H1 (cell line): Measurements from ENCODE around the gene TACR2. TPM values are rescaled to one million over a fixed set of nuclear protein-coding genes. Genes with fewer than 3 reads are reported as not detected.

Experiments used
- CHD7 ChIP-seq: fragments of 300-600 bp; sonication (generic); IDR thresholded peaks from 2 replicates; pipeline ENCODE4 v1.7.1; 2012; ENCODE audit warnings: low read length, moderate library complexity, mild to moderate bottlenecking, inconsistent platforms; ENCODE audit not compliant: insufficient replicate concordance
- GABPA ChIP-seq: IDR thresholded peaks from 2 replicates; pipeline ENCODE4 v1.6.1; 2011; ENCODE audit warnings: mild to moderate bottlenecking, low read length, moderate library complexity, borderline replicate concordance; ENCODE audit not compliant: insufficient read depth
- POLR2AphosphoS5 ChIP-seq: IDR thresholded peaks from 2 replicates; pipeline ENCODE4 v1.6.1; 2011; ENCODE audit warnings: low read depth, low read length
- SIN3A ChIP-seq, 2 experiments: IDR thresholded peaks in 1 of 2; conservative IDR thresholded peaks in 1 of 2; 2 replicates each; pipeline ENCODE4 v1.6.1; 2011 to 2012; ENCODE audit warnings: low read length in 2 of 2, improper control_type of control experiment in 1 of 2, low read depth in 1 of 2, mild to moderate bottlenecking in 1 of 2
- SP1 ChIP-seq: IDR thresholded peaks from 2 replicates; pipeline ENCODE4 v1.6.1; 2011; ENCODE audit warnings: low read depth, low read length
- TAF1 ChIP-seq: IDR thresholded peaks from 2 replicates; pipeline ENCODE4 v1.6.1; 2011; ENCODE audit warnings: mild to moderate bottlenecking, low read depth, low read length
- TEAD4 ChIP-seq: IDR thresholded peaks from 2 replicates; pipeline ENCODE4 v1.6.1; 2012; ENCODE audit warnings: low read depth, low read length, inconsistent platforms, mixed read lengths
- polyA plus RNA-seq, 7 experiments: library from polyadenylated mRNA; depleted of rRNA in 3 of 7; stranded (reverse) in 5 of 7; unstranded in 2 of 7; fragments of >200 nt in 5 of 7; fragments of 200-250 nt in 2 of 7; gene quantifications; 1 replicate in 5 of 7; 2 replicates in 1 of 7; 4 replicates in 1 of 7; pipeline versions ENCODE4 v1.2.1 to v1.2.3, GENCODE V29; 2011 to 2013; ENCODE audit warnings: missing spikeins in 2 of 7, mixed read lengths in 2 of 7
- total RNA-seq: library from RNA; stranded (reverse); fragmentation: NEBNext Ultra II Directional; extraction: Animal tissue kit (Norgen Biotek cat#: 25700); gene quantifications from 2 replicates; pipeline ENCODE4 v1.2.1, GENCODE V29; 2021

TACR2 gene
- total and polyA plus RNA-seq, 2 of the 8 experiments (the other 6 are each of a cell fraction or from before 2014, with no cell fraction given), result 0.06 TPM; not detected in 1

DNA sequence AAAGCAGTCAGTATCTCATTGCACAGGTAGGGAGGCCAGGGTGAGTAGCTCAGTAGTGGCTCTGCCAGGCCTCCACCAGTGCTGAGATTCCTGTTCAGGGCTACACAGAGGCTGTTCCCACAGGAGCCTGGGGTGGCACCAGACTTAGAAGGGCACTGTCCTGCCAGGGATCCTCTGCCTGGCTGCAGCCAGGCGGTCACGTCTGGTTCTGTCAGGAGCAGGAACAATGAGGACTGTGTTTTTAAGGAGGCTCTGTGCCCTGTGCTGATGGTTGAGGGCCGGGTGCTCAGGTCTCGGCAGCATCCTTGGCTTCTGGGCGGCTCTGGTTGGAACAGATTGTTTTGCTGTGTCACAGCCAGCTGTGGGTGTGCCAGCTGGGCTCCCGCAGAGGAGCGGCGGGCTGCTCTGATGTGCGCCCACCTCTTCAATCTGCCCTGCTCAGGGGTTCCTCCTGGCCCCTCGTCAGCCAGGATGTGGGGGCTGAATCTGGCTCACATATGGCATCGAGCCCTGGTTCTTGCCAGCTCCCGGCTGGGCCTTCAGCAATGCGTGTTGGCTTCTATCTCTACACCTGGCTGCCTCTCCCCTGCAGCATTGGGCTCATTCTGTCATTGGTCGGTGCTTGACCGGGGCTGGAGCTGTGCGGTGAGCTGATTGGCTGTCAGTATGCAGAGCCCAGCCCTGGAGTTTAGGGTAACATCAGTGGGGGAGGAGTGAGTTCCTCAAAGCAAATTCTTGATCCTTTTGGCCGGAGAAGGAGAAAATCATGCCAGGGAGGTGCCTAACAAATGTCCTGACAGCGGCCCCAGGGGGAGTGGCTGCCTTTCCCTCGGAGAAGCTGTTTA, 41.2 kb downstream of the TACR2 start (continued):
- no peak for TF ChIP-seq CHD7
- TF ChIP-seq SP1, result peak; percentile 72; the same call in 1 of the 2 replicates
- no peak for TF ChIP-seq TEAD4
- TF ChIP-seq TAF1, result peak; percentile 46; the same call in 1 of the 2 replicates
- peak in 1 of 2 experiments; percentile 42; a peak in 1 of 4 replicates for TF ChIP-seq SIN3A (conservative IDR thresholded peaks at IDR 0.05 in 1 of 2, IDR thresholded peaks at IDR 0.05 in 1 of 2; ENCODE audit: low read depth in 1 of 2, low read length in 2 of 2)
- TF ChIP-seq POLR2AphosphoS5, result peak; percentile 34; the same call in 1 of the 2 replicates
- 0 out of 2 replicates have a peak, but pooled peaks have one; percentile 40 for TF ChIP-seq GABPA
